Natural killer cell (primary cell): ENCODE data around the gene TIMM44. TPM values are rescaled to one million over a fixed set of nuclear protein-coding genes. Genes with fewer than 3 reads are reported as not detected.
A peak's percentile ranks its signal among the peaks of the same experiment; 100 is the strongest.

Experiments used
- ATAC-seq, 3 donors: fragments of 150-1000 bp in 2 of 3; fragments of 200-7000 bp in 1 of 3; cut with Tn5 transposase; 1 replicate in 1 of 3; 2 replicates in 2 of 3; pipeline ENCODE4 v1.10.0; 2021; ENCODE audit warnings: mild to moderate bottlenecking in 2 of 3, moderate library complexity in 2 of 3
- DNase-seq, 2 donors: peaks; one replicate each; pipeline versions ENCODE4 v3.0.0 to v3.0.0-alpha.2; 2013 to 2021; ENCODE audit warnings: mixed read lengths in 1 of 2
- H3K27ac ChIP-seq: one replicate; pipeline ENCODE4 v1.5.1; 2013; ENCODE audit warnings: mild to moderate bottlenecking, low read length
- H3K27me3 ChIP-seq: one replicate; pipeline ENCODE4 v1.6.1; 2013; ENCODE audit warnings: low read length; ENCODE audit not compliant: control insufficient read depth, insufficient read depth
- H3K36me3 ChIP-seq: one replicate; pipeline ENCODE4 v1.6.1; 2013; ENCODE audit warnings: low read length; ENCODE audit not compliant: control insufficient read depth, insufficient read depth
- H3K4me1 ChIP-seq: one replicate; pipeline ENCODE4 v1.6.1; 2013; ENCODE audit warnings: low read length; ENCODE audit not compliant: control insufficient read depth, insufficient read depth
- H3K4me3 ChIP-seq: one replicate; pipeline ENCODE4 v1.5.1; 2013; ENCODE audit warnings: low read length
- H3K9me3 ChIP-seq: one replicate; pipeline ENCODE4 v1.6.1; 2013; ENCODE audit warnings: low read length; ENCODE audit not compliant: control insufficient read depth, insufficient read depth
- H3K27ac Mint-ChIP-seq, 2 donors: one replicate each; pipeline ENCODE4 v1.8.0; 2022; ENCODE audit warnings: mild to moderate bottlenecking in 2 of 2, mixed read lengths in 2 of 2, moderate library complexity in 1 of 2
- H3K27me3 Mint-ChIP-seq, 2 donors: one replicate each; pipeline ENCODE4 v1.8.0; 2022; ENCODE audit warnings: low read depth in 2 of 2, mixed read lengths in 2 of 2
- H3K36me3 Mint-ChIP-seq: one replicate; pipeline ENCODE4 v1.8.0; 2022; ENCODE audit warnings: mixed read lengths
- H3K4me1 Mint-ChIP-seq, 2 donors: one replicate each; pipeline ENCODE4 v1.8.0; 2022; ENCODE audit warnings: mixed read lengths in 2 of 2
- H3K4me3 Mint-ChIP-seq: one replicate; pipeline ENCODE4 v1.8.0; 2022; ENCODE audit warnings: mild to moderate bottlenecking, moderate library complexity, mixed read lengths
- H3K9me3 Mint-ChIP-seq, 2 donors: one replicate each; pipeline ENCODE4 v1.8.0; 2022; ENCODE audit warnings: mixed read lengths in 2 of 2
- WGBS: methylation state at CpG from one replicate; pipeline ENCODE4 v1.1.7; 2013; ENCODE audit warnings: missing lambda C conversion rate; ENCODE audit not compliant: insufficient coverage; 5-methylcytosine and 5-hydroxymethylcytosine counted together
- intact Hi-C: fragments of 100-400 bp; cut with micrococcal nuclease; formaldehyde crosslinking; loops from one replicate; pipeline ENCODE4 v1.14.2; 2022
- total RNA-seq, 4 donors: library from RNA; stranded (reverse); fragments of 120-200 nt in 1 of 4; gene quantifications; one replicate each; pipeline versions ENCODE4 v1.2.3 to v1.2.4, GENCODE V29; 2013 to 2022
- TF ChIP-seq, protein P1 (sequence below): fragments of 200-600 bp; IDR thresholded peaks from one replicate; pipeline ENCODE4 v1.8.0; 2022; ENCODE audit warnings: antibody characterized with exemption

TIMM44 gene
- total RNA-seq, 3 donors from 2014 or later (not counting 1 experiment from before 2014, with no cell fraction given): 83.3 to 116 (median 89.4) TPM

DNA sequence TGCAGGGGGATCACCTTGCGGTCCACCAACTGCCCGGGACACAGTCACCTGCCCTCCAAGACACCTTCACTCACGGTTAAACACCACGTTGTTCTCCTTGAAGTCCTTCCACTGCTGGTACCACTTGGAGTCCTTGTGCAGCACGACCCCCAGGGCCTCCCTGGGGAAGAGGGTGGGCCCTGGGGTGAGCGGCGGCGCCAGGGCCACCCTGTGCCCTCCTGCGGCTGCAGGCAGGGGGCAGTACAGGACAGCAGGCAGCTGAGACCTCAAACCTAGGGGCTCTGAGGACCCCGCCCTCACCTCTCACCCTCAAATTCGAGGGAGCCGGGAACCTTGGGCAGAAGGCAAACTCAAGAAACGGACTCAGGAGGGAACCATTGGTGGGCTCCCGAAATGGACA lies 10.1 kb downstream of the TIMM44 start:
- DNase-seq: peak in 1 of 2 donors; percentile 14
- no peaks in the 10 kb centered on the region for H3K9me3 ChIP-seq
- H3K27ac ChIP-seq: no peak overlapping the region
- WGBS: 89% methylated on average over 14 of the region's 14 CpGs
- Mint-ChIP-seq H3K36me3 (no peaks in the 10 kb centered on the region), H3K9me3 (no peaks in the 10 kb centered on the region), H3K27me3 (no peaks in the 10 kb centered on the region), H3K4me3 (no peak overlapping the region), H3K27ac (no peak overlapping the region), H3K4me1 (peaks cover 0 to 8% of the 10 kb centered on the region in 2 donors)
- H3K27me3 ChIP-seq: no peaks in the 10 kb centered on the region
- ATAC-seq: no peak
- H3K36me3 ChIP-seq: peaks cover 64% of the 10 kb centered on the region
- intact Hi-C loops: no loop called here
- H3K4me3 ChIP-seq: no peak overlapping the region
- peaks cover 9% of the 10 kb centered on the region for H3K4me1 ChIP-seq
- TF ChIP-seq, protein P1, sequence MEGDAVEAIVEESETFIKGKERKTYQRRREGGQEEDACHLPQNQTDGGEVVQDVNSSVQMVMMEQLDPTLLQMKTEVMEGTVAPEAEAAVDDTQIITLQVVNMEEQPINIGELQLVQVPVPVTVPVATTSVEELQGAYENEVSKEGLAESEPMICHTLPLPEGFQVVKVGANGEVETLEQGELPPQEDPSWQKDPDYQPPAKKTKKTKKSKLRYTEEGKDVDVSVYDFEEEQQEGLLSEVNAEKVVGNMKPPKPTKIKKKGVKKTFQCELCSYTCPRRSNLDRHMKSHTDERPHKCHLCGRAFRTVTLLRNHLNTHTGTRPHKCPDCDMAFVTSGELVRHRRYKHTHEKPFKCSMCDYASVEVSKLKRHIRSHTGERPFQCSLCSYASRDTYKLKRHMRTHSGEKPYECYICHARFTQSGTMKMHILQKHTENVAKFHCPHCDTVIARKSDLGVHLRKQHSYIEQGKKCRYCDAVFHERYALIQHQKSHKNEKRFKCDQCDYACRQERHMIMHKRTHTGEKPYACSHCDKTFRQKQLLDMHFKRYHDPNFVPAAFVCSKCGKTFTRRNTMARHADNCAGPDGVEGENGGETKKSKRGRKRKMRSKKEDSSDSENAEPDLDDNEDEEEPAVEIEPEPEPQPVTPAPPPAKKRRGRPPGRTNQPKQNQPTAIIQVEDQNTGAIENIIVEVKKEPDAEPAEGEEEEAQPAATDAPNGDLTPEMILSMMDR: no peak

DNA sequence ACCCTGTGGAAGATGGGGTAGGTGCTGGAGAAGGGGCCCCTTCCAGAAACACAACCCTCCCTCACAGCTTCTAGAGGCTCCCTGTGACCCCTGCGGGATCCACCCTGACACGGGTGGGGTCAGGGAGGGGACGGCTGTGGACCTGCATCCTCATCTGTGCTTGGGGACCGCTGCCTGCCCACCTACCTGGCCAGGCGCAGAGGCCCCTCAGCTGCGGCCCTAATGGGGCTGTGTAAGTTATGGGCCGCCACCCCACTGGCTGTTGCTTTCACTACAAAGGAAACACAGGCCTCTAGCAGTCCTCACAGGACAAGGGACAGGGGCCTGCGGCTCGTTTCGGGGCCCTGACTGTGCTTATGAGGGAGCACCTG lies 10.6 kb downstream of the TIMM44 start:
- Mint-ChIP-seq H3K4me1 (peaks cover 0 to 8% of the 10 kb centered on the region in 2 donors), H3K9me3 (no peaks in the 10 kb centered on the region), H3K27ac (no peak overlapping the region), H3K4me3 (no peak overlapping the region), H3K36me3 (no peaks in the 10 kb centered on the region), H3K27me3 (no peaks in the 10 kb centered on the region)
- Histone ChIP-seq H3K4me3 (no peak overlapping the region), H3K36me3 (peaks cover 62% of the 10 kb centered on the region), H3K27ac (no peak overlapping the region), H3K4me1 (peaks cover 9% of the 10 kb centered on the region), H3K9me3 (no peaks in the 10 kb centered on the region), H3K27me3 (no peaks in the 10 kb centered on the region)
- WGBS: 93% methylated on average over 10 of the region's 10 CpGs
- intact Hi-C loops: no loop called here
- ATAC-seq: no peak
- DNase-seq: no peak
- TF ChIP-seq, protein P1: no peak

DNA sequence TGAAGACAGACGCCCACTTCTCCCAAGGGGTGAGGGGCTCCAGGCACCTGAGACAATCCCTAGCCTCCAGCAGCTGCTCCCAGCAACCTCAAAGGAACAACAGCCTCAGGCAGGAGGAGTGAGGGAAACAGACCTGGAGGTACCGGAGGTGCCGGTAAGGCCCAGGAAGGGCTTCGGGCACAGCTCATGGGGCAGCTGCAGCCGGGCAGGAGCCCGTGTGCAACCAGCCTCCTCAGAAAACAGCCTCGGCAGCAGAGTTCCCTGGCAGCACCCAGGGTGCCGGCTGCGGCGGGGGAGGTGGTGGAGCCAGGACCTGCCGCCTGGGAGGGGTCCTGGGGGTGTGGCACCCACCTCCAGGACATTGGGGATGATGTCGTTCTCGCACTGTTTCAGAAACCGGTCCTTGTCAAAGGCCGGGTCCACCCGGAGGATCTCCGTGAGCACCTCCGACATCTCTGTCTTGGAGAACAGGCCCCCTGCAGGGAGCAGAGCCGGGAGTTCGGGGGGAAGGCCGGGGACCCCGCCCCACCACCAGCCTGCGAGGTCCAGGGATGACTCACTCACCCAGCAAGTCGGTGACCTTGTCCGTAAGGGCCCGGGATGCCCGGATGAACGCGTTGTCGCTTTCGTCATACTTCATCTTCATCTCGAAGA lies 11.1 kb downstream of the TIMM44 start:
- Histone ChIP-seq H3K4me3 (no peak overlapping the region), H3K4me1 (peaks cover 9% of the 10 kb centered on the region), H3K27me3 (no peaks in the 10 kb centered on the region), H3K9me3 (no peaks in the 10 kb centered on the region), H3K27ac (no peak overlapping the region), H3K36me3 (peaks cover 59% of the 10 kb centered on the region)
- Mint-ChIP-seq H3K9me3 (no peaks in the 10 kb centered on the region), H3K36me3 (no peaks in the 10 kb centered on the region), H3K4me3 (no peak overlapping the region), H3K4me1 (peaks cover 0 to 8% of the 10 kb centered on the region in 2 donors), H3K27me3 (no peaks in the 10 kb centered on the region), H3K27ac (no peak overlapping the region)
- TF ChIP-seq, protein P1: no peak
- ATAC-seq: no peak
- intact Hi-C loops: no loop called here
- DNase-seq: no peak
- WGBS: 97% methylated on average over 31 of the region's 32 CpGs
